Lower leg skin (tissue), 3 donors: Measurements from ENCODE around the gene THAP4.

Source experiments
- CTCF ChIP-seq, 3 donors: fragments of 450-650 bp; IDR thresholded peaks; one replicate each; pipeline ENCODE4 v1.5.1; 2016; ENCODE audit warnings: antibody characterized with exemption in 3 of 3, mild to moderate bottlenecking in 3 of 3, moderate library complexity in 2 of 3
- POLR2A ChIP-seq, 2 donors: fragments of 450-650 bp; IDR thresholded peaks; one replicate each; pipeline ENCODE4 v1.6.1; 2016 to 2017; ENCODE audit warnings: antibody characterized with exemption in 2 of 2, mild to moderate bottlenecking in 1 of 2, moderate library complexity in 1 of 2

- TF ChIP-seq CTCF (IDR thresholded peaks at IDR 0.05) (no peak), POLR2A (IDR thresholded peaks at IDR 0.05) (no peak)
Measured at GRCh38 chr2:241665731-241666440, 28.9 kb upstream of the THAP4 start.
